Vein endothelial cell (primary cell): ENCODE measurements around the gene STK31. TPM values are rescaled to one million over a fixed set of nuclear protein-coding genes. Genes with fewer than 3 reads are reported as not detected.

Experiments
- total RNA-seq: library from RNA; depleted of rRNA; stranded (reverse); fragments of >200 nt; gene quantifications from 2 replicates; pipeline ENCODE4 v1.2.3, GENCODE V29; 2012

The STK31 gene, protein sequence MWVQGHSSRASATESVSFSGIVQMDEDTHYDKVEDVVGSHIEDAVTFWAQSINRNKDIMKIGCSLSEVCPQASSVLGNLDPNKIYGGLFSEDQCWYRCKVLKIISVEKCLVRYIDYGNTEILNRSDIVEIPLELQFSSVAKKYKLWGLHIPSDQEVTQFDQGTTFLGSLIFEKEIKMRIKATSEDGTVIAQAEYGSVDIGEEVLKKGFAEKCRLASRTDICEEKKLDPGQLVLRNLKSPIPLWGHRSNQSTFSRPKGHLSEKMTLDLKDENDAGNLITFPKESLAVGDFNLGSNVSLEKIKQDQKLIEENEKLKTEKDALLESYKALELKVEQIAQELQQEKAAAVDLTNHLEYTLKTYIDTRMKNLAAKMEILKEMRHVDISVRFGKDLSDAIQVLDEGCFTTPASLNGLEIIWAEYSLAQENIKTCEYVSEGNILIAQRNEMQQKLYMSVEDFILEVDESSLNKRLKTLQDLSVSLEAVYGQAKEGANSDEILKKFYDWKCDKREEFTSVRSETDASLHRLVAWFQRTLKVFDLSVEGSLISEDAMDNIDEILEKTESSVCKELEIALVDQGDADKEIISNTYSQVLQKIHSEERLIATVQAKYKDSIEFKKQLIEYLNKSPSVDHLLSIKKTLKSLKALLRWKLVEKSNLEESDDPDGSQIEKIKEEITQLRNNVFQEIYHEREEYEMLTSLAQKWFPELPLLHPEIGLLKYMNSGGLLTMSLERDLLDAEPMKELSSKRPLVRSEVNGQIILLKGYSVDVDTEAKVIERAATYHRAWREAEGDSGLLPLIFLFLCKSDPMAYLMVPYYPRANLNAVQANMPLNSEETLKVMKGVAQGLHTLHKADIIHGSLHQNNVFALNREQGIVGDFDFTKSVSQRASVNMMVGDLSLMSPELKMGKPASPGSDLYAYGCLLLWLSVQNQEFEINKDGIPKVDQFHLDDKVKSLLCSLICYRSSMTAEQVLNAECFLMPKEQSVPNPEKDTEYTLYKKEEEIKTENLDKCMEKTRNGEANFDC
- 0.19 and 0.33 TPM in 2 replicates for total RNA-seq

GRCh38 chr7:23710000-23710399 is at the start of gene STK31:
Gene STK31, plus strand, starts transcription at chr7:23710219. Its CDS starts 67 bp downstream, at chr7:23710286.

DNA sequence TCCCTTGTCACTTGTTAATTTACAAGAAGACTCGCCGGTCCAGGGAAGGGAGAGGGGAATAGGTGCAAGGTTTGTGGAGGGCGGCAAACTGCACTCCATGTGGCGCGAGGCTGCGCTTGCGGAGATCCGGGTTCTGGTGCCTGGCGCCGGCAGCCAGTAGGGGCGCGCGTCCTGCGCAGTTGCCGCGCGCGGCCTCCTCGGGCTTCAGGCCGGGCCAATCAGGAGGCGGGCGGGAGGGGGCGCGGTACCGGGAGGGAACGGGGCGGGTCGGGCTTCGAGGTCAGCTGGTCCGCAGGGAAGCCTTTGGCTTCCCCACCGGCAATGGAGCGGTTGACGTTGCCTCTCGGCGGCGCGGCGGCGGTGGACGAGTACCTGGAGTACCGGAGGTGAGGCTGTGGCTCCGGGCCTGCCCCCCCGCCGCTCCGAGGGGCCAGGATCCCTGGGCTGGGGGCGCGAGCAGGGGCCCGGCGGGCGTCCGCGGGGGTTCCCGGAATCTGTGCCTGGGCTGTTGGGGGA is 30.1 kb upstream of the STK31 start, which contains the start of gene FAM221A:
Gene FAM221A, plus strand, starts transcription at position 302 of the 516 bp plus-strand sequence. Its CDS starts 20 bp downstream, at position 322.

Other genes with a start within 250 kb of the STK31 start
- 111 and 128 TPM in 2 replicates for gene IGF2BP3, start 239.7 kb upstream of the STK31 start, total RNA-seq
- gene TRA2A, start 178.2 kb upstream of the STK31 start, total RNA-seq, result 40.8 and 51.4 TPM in 2 replicates
- 14.9 and 16.7 TPM in 2 replicates for gene CCDC126, start 112.8 kb upstream of the STK31 start, total RNA-seq
- 2.6 and 5.6 TPM in 2 replicates for gene FAM221A, start 30.0 kb upstream of the STK31 start, total RNA-seq